ENCODE results near the gene FAM228B.
"Not testable (repeated sequence)": the region's sequence is repeated elsewhere in the genome, so short reads cannot be mapped to it uniquely, and the experiment has no call there.

The FAM228B gene

GRCh38 chr2:24123195-24123921, at the start of gene FAM228B, which contains the start of gene PFN4:
Gene FAM228B (plus strand): TSS chr2:24123469. CDS start chr2:24124362, 893 bp downstream.
Gene PFN4 (minus strand): TSS chr2:24123334. CDS start chr2:24122535, 799 bp downstream.
- DNase-seq, result peak; percentile 89

DNA sequence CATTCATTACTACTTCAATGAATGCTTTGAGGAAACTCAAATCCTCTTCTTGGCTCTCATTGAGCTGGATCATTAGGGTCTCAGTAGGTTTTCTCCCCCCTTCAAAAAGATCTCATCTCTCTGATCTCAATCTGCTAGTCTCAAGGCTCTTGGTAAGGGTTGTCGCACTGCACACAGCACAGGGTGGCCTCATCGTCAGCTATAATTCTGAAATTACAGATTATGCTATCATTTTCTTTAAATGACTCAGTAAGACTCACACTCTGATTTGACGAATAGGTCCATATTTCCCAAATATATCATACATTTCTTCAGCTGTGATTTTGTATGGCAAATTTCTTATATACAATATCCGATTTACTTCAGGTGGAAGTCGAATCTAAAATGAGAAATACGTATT, 49.5 kb upstream of the FAM228B start:
- no peak for DNase-seq

- DNase-seq, result no peak
Observed at GRCh38 chr2:24075259-24075658, 48.0 kb upstream of the FAM228B start.

DNA sequence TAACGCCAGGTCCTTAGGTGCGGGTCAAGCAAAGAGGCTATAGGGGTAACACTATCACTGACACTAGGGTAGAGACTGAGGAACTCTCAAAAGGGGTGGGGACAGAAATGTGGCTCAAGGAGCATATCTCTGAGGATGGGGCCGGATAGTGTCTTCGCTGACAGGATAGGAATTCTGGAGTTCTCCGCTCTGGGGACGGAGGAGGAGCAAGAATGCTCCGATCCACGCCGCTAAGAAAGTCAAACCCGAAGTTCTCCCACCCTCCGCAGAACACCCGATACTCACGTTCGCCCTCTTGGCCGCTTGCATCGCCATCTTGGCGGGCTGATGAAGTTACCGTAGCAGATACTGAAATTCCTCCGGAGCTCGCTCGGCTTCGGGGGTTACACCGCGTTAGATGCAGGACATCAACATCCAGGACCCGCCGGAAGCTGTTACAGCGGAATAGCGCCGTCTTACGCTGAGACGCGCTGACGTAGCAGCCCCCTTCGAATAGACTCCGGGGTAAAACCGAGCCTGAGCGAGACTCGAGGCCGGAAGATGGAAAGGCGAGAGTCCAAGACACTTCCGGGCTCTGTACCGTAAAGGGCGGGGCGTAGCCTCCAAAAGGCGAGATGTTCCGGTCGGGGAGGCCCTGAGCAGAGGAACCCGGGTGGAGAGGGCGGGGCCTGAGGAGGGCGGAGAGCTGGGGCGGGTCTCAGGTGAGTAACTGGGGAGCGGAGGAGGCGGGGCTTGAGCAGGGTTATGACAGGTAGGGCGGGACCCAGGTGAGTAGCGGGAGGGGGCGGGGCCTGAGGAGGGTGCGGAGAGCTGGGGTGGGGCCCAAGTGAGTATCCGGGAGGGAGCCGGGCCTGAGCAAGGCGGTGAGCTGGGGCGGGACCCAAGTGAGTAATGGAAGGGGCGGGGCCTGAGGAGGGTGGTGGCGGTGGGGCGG, 47.1 kb upstream of the FAM228B start, which contains the start of gene SF3B6:
Gene SF3B6, minus strand, starts transcription at position 412 of the 934 bp plus-strand sequence. Its CDS starts 97 bp downstream, at position 315.
- DNase-seq, result peak; percentile 100

DNA sequence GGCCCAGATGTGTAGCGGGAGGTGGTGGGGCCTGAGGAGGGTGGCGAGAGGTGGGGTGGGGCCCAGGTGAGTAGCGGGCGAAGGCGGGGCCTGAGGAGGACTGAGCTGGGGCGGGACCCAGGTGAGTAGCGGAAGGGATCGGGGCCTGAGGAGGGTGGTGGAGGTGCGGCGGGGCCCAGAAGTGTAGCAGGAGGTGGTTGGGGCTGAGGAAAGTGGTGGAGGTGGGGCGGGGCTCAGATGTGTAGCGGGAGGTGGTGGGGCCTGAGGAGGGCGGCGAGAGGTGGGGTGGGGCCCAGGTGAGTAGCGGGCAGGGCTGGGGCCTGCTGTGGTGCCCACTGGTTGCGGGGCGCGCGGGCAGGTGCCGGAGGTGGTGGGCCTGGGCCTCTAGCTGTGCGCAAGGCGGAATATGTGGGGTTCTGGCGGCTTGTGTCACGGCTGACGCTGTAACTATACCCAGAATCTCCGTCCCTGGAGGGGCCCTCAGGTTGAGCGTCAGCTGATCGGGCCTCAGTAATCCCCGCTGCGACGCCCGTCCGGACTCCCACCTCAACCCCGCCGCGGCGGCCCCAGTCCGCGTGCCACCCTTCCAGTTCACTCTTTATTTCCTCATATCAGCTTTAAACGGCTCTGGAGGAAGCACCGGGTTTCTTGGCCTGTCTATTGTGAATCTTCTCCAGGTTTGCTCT, 46.3 kb upstream of the FAM228B start:
- peak; percentile 28 for DNase-seq

DNA sequence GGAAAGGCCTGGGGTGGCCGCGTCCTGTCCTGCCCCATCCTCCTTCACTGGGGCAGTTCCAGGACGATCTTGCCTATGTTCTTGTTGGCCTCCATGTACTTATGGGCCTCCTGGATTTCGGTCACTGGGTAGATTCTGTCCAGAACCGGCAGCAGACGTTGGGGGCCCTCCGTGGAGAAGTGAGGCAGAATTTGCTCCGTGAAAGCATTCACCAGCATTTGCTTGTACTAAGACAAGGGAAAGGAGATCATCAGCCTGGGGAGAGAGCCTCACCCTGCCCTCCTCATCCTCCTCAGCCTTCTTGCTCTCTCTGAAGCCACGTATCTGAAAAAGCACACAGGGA, 45.8 kb upstream of the FAM228B start:
- DNase-seq, result no peak

- no peak for DNase-seq
Observed at GRCh38 chr2:24077879-24078278, 45.4 kb upstream of the FAM228B start.

- DNase-seq, result no peak
Observed at GRCh38 chr2:24080701-24081100, 42.6 kb upstream of the FAM228B start.

GRCh38 chr2:24082787-24083566, 40.3 kb upstream of the FAM228B start:
- DNase-seq, result no peak

DNA sequence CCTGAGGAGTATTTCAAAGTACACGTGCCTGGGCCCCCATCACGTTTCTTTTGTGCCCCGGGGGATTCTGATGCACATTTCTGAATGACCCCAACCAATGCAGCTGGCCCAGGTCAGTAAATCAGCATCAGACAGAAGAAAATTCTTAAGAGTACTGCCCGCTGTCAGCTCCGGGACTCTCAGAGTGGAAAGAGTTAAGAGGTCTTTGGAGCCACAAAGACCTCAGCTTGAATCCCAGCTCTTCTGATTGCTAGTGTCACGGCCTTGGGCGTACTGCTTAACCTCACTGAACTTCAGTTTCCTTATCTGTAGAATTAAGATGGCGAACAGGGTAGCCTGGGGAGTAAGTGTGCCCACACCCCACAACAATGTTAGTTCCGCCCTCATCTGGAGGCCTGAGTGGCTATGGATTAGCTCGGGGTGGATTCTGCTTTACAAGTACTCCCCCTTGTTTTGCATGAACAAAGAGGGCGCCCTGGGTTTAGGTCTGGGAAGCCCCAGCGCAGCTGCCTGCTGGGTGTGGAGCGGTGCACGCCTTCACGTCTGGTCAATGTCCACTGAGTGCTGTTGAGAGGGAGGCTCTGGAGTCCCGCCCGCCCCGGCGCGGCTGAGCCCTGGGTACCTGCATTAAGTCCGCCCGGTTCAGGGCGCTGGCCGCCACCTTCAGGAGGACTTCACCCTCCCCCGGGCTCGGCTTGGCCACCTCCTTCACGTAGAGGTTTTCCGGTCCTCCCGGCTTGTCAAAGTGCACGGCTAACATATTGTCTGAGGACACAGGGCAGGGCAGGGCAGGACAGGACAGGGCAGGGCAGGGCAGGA, 39.5 kb upstream of the FAM228B start:
- peak; percentile 83 for DNase-seq

- peak; percentile 88 for DNase-seq
Observed at GRCh38 chr2:24084386-24085199, 38.7 kb upstream of the FAM228B start, which contains the start of gene TP53I3. Gene TP53I3 (minus strand): TSS chr2:24084834. CDS start chr2:24084326, 508 bp downstream.

DNA sequence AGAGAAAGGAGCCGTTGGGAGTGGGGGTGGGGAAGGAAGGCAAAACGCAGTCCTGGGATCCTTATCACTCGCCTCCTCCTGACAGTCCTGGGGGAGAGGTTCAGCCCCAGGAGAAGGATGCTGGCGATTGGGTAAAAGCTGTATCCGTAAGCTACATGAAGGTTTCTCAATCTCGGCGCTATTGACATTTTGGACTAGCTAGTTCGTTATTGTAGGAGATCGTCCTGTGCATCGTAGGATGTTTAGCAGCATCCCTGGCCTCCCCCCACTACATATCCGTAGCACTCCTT, 38.1 kb upstream of the FAM228B start:
- DNase-seq, result peak; percentile 1

DNA sequence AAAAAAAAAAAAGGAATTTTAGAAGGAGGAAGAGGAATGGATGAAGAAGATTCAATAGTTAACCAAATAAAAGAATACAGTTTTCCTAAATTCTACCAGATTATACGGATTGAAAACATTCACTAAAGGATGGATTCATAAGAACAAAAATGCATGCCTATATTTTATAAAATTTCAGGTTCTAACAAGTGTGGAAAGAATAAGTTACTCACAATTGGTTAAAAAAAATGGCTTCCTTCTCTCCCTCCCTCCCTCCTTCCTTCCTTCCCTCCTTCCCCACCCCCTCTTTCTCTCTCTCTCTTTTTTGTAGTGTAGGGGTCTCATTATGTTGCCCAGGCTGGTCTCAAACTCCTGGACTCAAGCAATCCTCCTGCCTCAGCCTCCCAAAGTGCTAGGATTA, 37.0 kb upstream of the FAM228B start:
- DNase-seq, result no peak

DNA sequence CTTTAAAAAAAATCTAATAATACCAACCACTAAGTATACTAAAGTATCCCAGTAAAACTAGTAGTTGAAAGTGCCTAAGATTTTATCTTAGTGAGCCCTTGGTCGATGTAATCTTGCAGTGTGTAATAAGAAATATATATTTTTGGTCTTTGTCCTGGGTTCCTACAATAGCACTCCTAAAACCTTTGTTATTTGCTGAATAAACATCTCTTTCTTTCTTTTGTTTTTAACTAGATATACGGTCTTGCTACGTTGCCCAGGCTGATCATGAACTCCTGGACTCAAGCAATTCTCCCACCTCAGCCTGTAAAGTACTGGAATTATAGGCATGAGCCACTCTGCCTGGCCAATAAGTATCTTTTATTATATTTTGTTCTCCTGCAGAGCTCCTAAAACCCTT, 36.2 kb upstream of the FAM228B start:
- no peak for DNase-seq

DNA sequence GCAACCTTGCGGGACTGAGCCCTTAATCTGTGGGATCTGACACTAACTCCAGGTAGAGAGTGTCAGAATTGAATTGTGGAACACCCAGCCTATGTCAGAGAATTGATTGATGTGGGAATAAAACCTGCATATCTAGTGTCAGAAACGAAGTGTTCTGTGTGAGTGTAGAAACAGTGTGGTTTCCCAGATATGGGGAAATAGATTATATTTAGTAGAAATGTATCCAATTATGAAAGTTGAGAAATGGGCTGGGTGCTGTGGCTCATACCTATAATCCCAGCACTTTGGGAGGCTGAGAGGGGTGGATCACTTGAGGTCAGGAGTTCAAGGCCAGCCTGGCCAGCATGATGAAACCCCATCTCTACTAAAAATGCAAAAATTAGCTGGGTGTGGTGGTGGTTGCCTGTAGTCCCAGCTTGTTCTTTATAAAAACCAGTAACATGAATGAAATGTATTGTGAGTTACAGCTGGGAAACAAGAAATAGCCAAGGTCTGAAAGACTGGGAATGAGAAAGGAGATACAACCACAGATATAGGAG, 34.4 kb upstream of the FAM228B start:
- DNase-seq, result peak; percentile 50

GRCh38 chr2:24093270-24093669, 30.0 kb upstream of the FAM228B start:
- DNase-seq, result not testable (repeated sequence)

DNA sequence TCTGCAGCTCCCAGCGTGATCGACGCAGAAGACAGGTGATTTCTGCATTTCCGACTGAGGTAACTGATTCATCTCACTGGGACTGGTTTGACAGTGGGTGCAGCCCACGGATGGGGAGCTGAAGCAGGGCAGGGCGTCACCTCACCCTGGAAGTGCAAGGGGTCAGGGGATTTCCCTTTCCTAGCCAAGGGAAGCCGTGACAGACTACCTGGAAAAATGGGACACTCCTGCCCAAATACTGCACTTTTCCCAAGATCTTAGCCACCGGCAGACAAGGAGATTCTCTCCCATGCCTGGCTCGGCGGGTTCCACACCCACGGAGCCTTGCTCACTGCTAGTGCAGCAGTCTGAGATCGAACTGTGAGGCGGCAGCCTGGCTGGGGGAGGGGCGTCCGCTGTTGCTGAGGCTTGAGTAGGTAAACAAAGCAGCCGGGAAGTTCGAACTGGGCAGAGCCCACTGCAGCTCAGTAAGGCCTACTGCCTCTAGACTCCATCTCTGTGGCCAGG, 28.0 kb upstream of the FAM228B start:
- DNase-seq, result not testable (repeated sequence)

DNA sequence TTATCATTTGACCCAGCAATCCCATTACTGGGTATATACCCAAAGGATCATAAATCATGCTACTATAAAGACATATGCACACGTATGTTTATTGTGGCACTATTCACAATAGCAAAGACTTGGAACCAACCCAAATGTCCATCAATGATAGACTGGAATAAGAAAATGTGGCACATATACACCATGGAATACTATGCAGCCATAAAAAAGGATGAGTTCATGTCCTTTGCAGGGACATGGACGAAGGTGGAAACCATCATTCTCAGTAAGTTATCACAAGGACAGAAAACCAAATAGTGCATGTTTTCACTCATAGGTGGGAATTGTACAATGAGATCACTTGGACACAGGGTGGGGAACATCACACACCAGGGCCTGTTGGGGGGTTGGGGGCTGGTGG, 22.5 kb upstream of the FAM228B start:
- DNase-seq, result not testable (repeated sequence)

GRCh38 chr2:24101992-24102391, 21.3 kb upstream of the FAM228B start:
- no peak for DNase-seq

GRCh38 chr2:24102677-24103076, 20.6 kb upstream of the FAM228B start:
- no peak for DNase-seq

Measured in inflammatory macrophage treated with lipopolysaccharide for 4 hours (primary cell).